Lung (tissue), 12 donors: Measurements from ENCODE around the gene CHD1. TPM values are rescaled to one million over a fixed set of nuclear protein-coding genes. Genes with fewer than 3 reads are reported as not detected.

Experiments used
- ATAC-seq: fragments of 200-7000 bp; cut with Tn5 transposase; one replicate; pipeline ENCODE4 v1.9.1; 2020; ENCODE audit warnings: moderate number of reproducible peaks; ENCODE audit not compliant: insufficient read depth, low FRiP score
- DNase-seq, 3 donors: peaks; one replicate each; pipeline ENCODE4 v3.0.0-alpha.2; 2013 to 2017
- H3K27ac ChIP-seq, 2 donors: one replicate each; pipeline ENCODE4 v1.5.1; 2013; ENCODE audit warnings: mild to moderate bottlenecking in 2 of 2, moderate library complexity in 2 of 2, control low read depth in 1 of 2, inconsistent platforms in 1 of 2, low read depth in 1 of 2, low read length in 1 of 2
- H3K27me3 ChIP-seq, 3 donors: one replicate each; pipeline ENCODE4 v1.5.1; 2013; ENCODE audit warnings: low read length in 2 of 3; ENCODE audit not compliant: control insufficient read depth in 3 of 3, insufficient read depth in 3 of 3
- H3K36me3 ChIP-seq, 4 donors: one replicate each; pipeline ENCODE4 v1.5.1; 2013; ENCODE audit warnings: low read length in 4 of 4, mild to moderate bottlenecking in 1 of 4, moderate library complexity in 1 of 4; ENCODE audit not compliant: control insufficient read depth in 4 of 4, insufficient read depth in 4 of 4
- H3K4me1 ChIP-seq, 5 donors: one replicate each; pipeline ENCODE4 v1.5.1; 2013; ENCODE audit warnings: low read length in 5 of 5, mild to moderate bottlenecking in 2 of 5, moderate library complexity in 1 of 5; ENCODE audit not compliant: control insufficient read depth in 5 of 5, insufficient read depth in 5 of 5
- H3K4me3 ChIP-seq: one replicate; pipeline ENCODE4 v1.5.1; 2013; ENCODE audit warnings: mild to moderate bottlenecking, control low read depth, moderate library complexity
- H3K9ac ChIP-seq, 2 donors: one replicate each; pipeline ENCODE4 v1.5.1; 2013; ENCODE audit warnings: low read length in 2 of 2, control low read depth in 1 of 2; ENCODE audit not compliant: insufficient read depth in 1 of 2
- H3K9me3 ChIP-seq, 4 donors: one replicate each; pipeline ENCODE4 v1.5.1; 2013; ENCODE audit warnings: low read length in 3 of 4, mild to moderate bottlenecking in 1 of 4, moderate library complexity in 1 of 4; ENCODE audit not compliant: control insufficient read depth in 4 of 4, insufficient read depth in 3 of 4
- CTCF ChIP-seq: IDR thresholded peaks from 2 replicates; pipeline ENCODE4 v1.5.1; 2012; ENCODE audit warnings: mild to moderate bottlenecking; ENCODE audit errors: control extremely low read depth, extremely low read depth
- WGBS, 2 donors: extraction: QIAGEN DNeasy Blood & Tissue Kit; methylation state at CpG; one replicate each; pipeline ENCODE4 v1.1.7; 2013; 5-methylcytosine and 5-hydroxymethylcytosine counted together
- polyA plus RNA-seq, 2 donors: library from polyadenylated mRNA; stranded (reverse); fragments of 200-250 nt; gene quantifications; one replicate each; pipeline ENCODE4 v1.2.1, GENCODE V29; 2013
- total RNA-seq, 2 donors: library from RNA; depleted of rRNA in 1 of 2; stranded (reverse); fragments of >200 nt in 1 of 2; gene quantifications; one replicate each; pipeline ENCODE4 v1.2.1, GENCODE V29; 2014 to 2021
- donor health status: control.
- donor health status: control.
- donor health status: Bipolar disorder and iron deficiency.
- donor health status: healthy.
- donor health status: DM: yes; HTN: yes; CAD: no.

Gene CHD1
- total and polyA plus RNA-seq, 4 donors, result 17.8 to 126 (median 22.6) TPM

- peak overlapping the region in 1 of 2 donors; percentile 21 for H3K27ac ChIP-seq
- no peak for ATAC-seq
These were observed 11.8 kb upstream of the CHD1 start for GRCh38 chr5:98940581-98940980.

GRCh38 chr5:98938464-98938863 is 9.7 kb upstream of the CHD1 start:
- Histone ChIP-seq H3K36me3 (no peaks in the 10 kb centered on the region), H3K4me3 (no peak overlapping the region), H3K9ac (no peak overlapping the region), H3K27ac (no peak overlapping the region), H3K27me3 (no peaks in the 10 kb centered on the region), H3K9me3 (no peaks in the 10 kb centered on the region), H3K4me1 (peaks cover 0 to 43% (median 8%) of the 10 kb centered on the region in 5 donors)
- 40 to 71% methylated on average over 2 of the region's 2 CpGs for WGBS, 2 donors
- no peak for TF ChIP-seq CTCF
- peak in 1 of 3 donors; percentile 21 for DNase-seq
- no peak for ATAC-seq

More at GRCh38 chr5:98940581-98940980, 11.8 kb upstream of the CHD1 start:
- Histone ChIP-seq H3K9me3 (no peaks in the 10 kb centered on the region), H3K4me3 (no peak overlapping the region), H3K9ac (no peak overlapping the region), H3K27me3 (no peaks in the 10 kb centered on the region), H3K36me3 (no peaks in the 10 kb centered on the region), H3K4me1 (peaks cover 0 to 31% (median 8%) of the 10 kb centered on the region in 5 donors)
- peak; percentile 53 to 89 (median 81) for DNase-seq
- 32 to 45% methylated on average over 2 of the region's 2 CpGs for WGBS, 2 donors
- no peak for TF ChIP-seq CTCF

- H3K27ac ChIP-seq, result peak overlapping the region in 1 of 2 donors; percentile 45
- peaks cover 0 to 48% (median 5%) of the 10 kb centered on the region in 5 donors for H3K4me1 ChIP-seq
These were observed 8.3 kb upstream of the CHD1 start for GRCh38 chr5:98936948-98937715.

More at GRCh38 chr5:98936948-98937715, 8.3 kb upstream of the CHD1 start:
- Histone ChIP-seq H3K9ac (no peak overlapping the region), H3K4me3 (no peak overlapping the region), H3K9me3 (no peaks in the 10 kb centered on the region), H3K27me3 (no peaks in the 10 kb centered on the region), H3K36me3 (peaks cover 0 to 4% (median 2%) of the 10 kb centered on the region in 4 donors)
- 91 to 93% methylated on average over 3 of the region's 3 CpGs for WGBS, 2 donors
- TF ChIP-seq CTCF, result no peak
- DNase-seq (no peak), ATAC-seq (no peak)
